Spleen (tissue), 7 donors: Measurements from ENCODE around the gene VSTM4.

Experiments
- POLR2A ChIP-seq, 3 donors: fragments of 450-650 bp; IDR thresholded peaks; one replicate each; pipeline ENCODE4 v1.5.1; 2017; ENCODE audit warnings: antibody characterized with exemption in 3 of 3, mild to moderate bottlenecking in 1 of 3
- POLR2AphosphoS5 ChIP-seq, 3 donors: sonication (generic); formaldehyde crosslinking; IDR thresholded peaks; one replicate each; pipeline ENCODE4 v1.5.1; 2017; ENCODE audit warnings: antibody characterized with exemption in 3 of 3
- TF ChIP-seq, protein P1 (sequence below), 11 experiments: fragments of 200-600 bp in 7 of 11; fragments of 450-650 bp in 4 of 11; sonication (generic) in 4 of 11; IDR thresholded peaks in 8 of 11; conservative IDR thresholded peaks in 3 of 11; 1 replicate in 7 of 11; 2 replicates in 4 of 11; pipeline versions ENCODE4 v1.4.0 to v1.8.0; 2016 to 2021; ENCODE audit warnings: antibody characterized with exemption in 11 of 11, inconsistent platforms in 4 of 11, mild to moderate bottlenecking in 1 of 11
- donor health status: DM: no; HTN: no; CAD: no; lungs with moderate emphysema.
- donor health status: DM: no; HTN: no; CAD: no.
- donor health status: DM: no; HTN: no; CAD: no.

DNA sequence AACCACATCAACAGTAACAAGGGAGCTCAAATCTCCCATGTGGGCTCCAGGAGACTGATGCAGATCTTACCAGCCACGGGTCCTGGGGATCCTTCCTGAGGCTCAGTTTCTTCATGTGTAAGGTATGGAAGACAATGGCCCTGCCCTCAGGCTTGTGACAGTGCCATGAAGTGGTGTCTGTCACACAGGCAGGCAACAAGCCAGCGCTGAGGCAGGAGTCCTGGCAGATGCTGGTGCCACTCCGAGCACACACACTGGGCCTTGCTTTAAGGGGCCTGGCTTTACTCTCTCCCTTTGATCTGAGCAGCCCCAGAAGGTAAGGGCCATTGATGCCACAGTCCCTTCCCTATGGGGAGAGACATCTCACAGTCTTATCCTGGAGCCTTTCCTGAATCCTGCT, 147.3 kb downstream of the VSTM4 start:
- TF ChIP-seq, protein P1, sequence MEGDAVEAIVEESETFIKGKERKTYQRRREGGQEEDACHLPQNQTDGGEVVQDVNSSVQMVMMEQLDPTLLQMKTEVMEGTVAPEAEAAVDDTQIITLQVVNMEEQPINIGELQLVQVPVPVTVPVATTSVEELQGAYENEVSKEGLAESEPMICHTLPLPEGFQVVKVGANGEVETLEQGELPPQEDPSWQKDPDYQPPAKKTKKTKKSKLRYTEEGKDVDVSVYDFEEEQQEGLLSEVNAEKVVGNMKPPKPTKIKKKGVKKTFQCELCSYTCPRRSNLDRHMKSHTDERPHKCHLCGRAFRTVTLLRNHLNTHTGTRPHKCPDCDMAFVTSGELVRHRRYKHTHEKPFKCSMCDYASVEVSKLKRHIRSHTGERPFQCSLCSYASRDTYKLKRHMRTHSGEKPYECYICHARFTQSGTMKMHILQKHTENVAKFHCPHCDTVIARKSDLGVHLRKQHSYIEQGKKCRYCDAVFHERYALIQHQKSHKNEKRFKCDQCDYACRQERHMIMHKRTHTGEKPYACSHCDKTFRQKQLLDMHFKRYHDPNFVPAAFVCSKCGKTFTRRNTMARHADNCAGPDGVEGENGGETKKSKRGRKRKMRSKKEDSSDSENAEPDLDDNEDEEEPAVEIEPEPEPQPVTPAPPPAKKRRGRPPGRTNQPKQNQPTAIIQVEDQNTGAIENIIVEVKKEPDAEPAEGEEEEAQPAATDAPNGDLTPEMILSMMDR (IDR thresholded peaks at IDR 0.05 in 8 of 11, conservative IDR thresholded peaks at IDR 0.05 in 3 of 11): no peak
- TF ChIP-seq POLR2A (IDR thresholded peaks at IDR 0.05): no peak
- no peak for TF ChIP-seq POLR2AphosphoS5 (IDR thresholded peaks at IDR 0.05)
